ENCODE measurements around the gene DAB2IP. TPM values are rescaled to one million over a fixed set of nuclear protein-coding genes. Genes with fewer than 3 reads are reported as not detected.

The DAB2IP gene
- total and polyA plus RNA-seq, 4 donors, result 2.3 to 13.1 (median 5.4) TPM

- no peak for TF ChIP-seq ZBTB33 (IDR thresholded peaks at IDR 0.05)
- no peak for TF ChIP-seq SP1 (IDR thresholded peaks at IDR 0.05)
- TF ChIP-seq MAX (IDR thresholded peaks at IDR 0.05), result no peak
Observed at GRCh38 chr9:121717141-121717991, 65.9 kb downstream of the DAB2IP start (continued).

- Histone ChIP-seq H3K36me3 (ENCODE audit: control insufficient read depth in 4 of 4, insufficient read depth in 3 of 4, low read depth in 1 of 4, low read length in 3 of 4) (no peaks in the 10 kb centered on the region), H3K4me1 (ENCODE audit: control insufficient read depth in 4 of 4, insufficient read depth in 4 of 4, low read length in 3 of 4) (no peaks in the 10 kb centered on the region), H3K27me3 (ENCODE audit: control insufficient read depth in 4 of 4, insufficient read depth in 4 of 4, low read length in 3 of 4) (no peaks in the 10 kb centered on the region), H3K4me3 (ENCODE audit: low read depth in 1 of 3, low read length in 3 of 3) (no peak overlapping the region), H3K9me3 (ENCODE audit: control insufficient read depth in 4 of 4, low read length in 3 of 4) (no peaks in the 10 kb centered on the region), H3K9ac (ENCODE audit: low read depth in 1 of 2, low read length in 2 of 2) (no peak overlapping the region), H3K27ac (ENCODE audit: low read depth in 1 of 2, low read length in 2 of 2) (no peak overlapping the region)
- 89% methylated on average over 16 of the region's 16 CpGs for WGBS
- no peak for DNase-seq (ENCODE audit: low spot score)
- TF ChIP-seq RXRA (IDR thresholded peaks at IDR 0.05), result no peak
Observed at GRCh38 chr9:121718084-121718483, 66.7 kb downstream of the DAB2IP start.

GRCh38 chr9:121718501-121718900 is 67.1 kb downstream of the DAB2IP start:
- no peak for TF ChIP-seq HNF4A (conservative IDR thresholded peaks at IDR 0.05)
- no peak for TF ChIP-seq JUND (IDR thresholded peaks at IDR 0.05)
- TF ChIP-seq FOXA2 (IDR thresholded peaks at IDR 0.05), result no peak
- TF ChIP-seq NR2F2 (IDR thresholded peaks at IDR 0.05), result no peak
- TF ChIP-seq CTCF (IDR thresholded peaks at IDR 0.05; ENCODE audit: low read depth, low read length, missing input control), result no peak
- TF ChIP-seq HNF4G (IDR thresholded peaks at IDR 0.05), result no peak
- no peak for TF ChIP-seq YY1 (IDR thresholded peaks at IDR 0.05)
- TF ChIP-seq TAF1 (conservative IDR thresholded peaks at IDR 0.05), result no peak
- TF ChIP-seq GABPA (IDR thresholded peaks at IDR 0.05 in 1 of 2, conservative IDR thresholded peaks at IDR 0.05 in 1 of 2), result no peak
- TF ChIP-seq ATF3 (IDR thresholded peaks at IDR 0.05), result no peak
- TF ChIP-seq SP1 (IDR thresholded peaks at IDR 0.05), result no peak
- TF ChIP-seq RAD21 (IDR thresholded peaks at IDR 0.05), result no peak
- no peaks in the 10 kb centered on the region for H3K36me3 ChIP-seq (ENCODE audit: control insufficient read depth in 4 of 4, insufficient read depth in 3 of 4, low read depth in 1 of 4, low read length in 3 of 4)
- H3K9ac ChIP-seq (ENCODE audit: low read depth in 1 of 2, low read length in 2 of 2), result no peak overlapping the region
- no peak overlapping the region for H3K4me3 ChIP-seq (ENCODE audit: low read depth in 1 of 3, low read length in 3 of 3)
- DNase-seq (ENCODE audit: low spot score), result no peak
- no peaks in the 10 kb centered on the region for H3K4me1 ChIP-seq (ENCODE audit: control insufficient read depth in 4 of 4, insufficient read depth in 4 of 4, low read length in 3 of 4)
- no peaks in the 10 kb centered on the region for H3K27me3 ChIP-seq (ENCODE audit: control insufficient read depth in 4 of 4, insufficient read depth in 4 of 4, low read length in 3 of 4)
- WGBS, result 97% methylated on average over 6 of the region's 6 CpGs
- no peak overlapping the region for H3K27ac ChIP-seq (ENCODE audit: low read depth in 1 of 2, low read length in 2 of 2)
- no peaks in the 10 kb centered on the region for H3K9me3 ChIP-seq (ENCODE audit: control insufficient read depth in 4 of 4, low read length in 3 of 4)

Data from liver (tissue), 9 donors.